Measurements from ENCODE around the gene PIR.

Gene PIR

GRCh38 chrX:15343075-15343476, 150.1 kb downstream of the PIR start:
- H3K27me3 ChIP-seq (ENCODE audit: low read depth, low read length): no peaks in the 10 kb centered on the region
- H3K4me1 ChIP-seq (ENCODE audit: low read length): no peaks in the 10 kb centered on the region
- H3K79me2 ChIP-seq (ENCODE audit: low read length): no peaks in the 10 kb centered on the region
- no peaks in the 10 kb centered on the region for H3K9me3 ChIP-seq (ENCODE audit: insufficient read depth, low read length)
- H3K4me3 ChIP-seq (ENCODE audit: low read length): no peak overlapping the region
- H3K27ac ChIP-seq (ENCODE audit: low read length): no peak overlapping the region
- H3K9ac ChIP-seq (ENCODE audit: low read length): no peak overlapping the region
- H2AFZ ChIP-seq (ENCODE audit: low read depth, low read length): no peak overlapping the region; the same call in 1 of the 2 replicates
- no peaks in the 10 kb centered on the region for H4K20me1 ChIP-seq (ENCODE audit: insufficient read depth, low read length)
- TF ChIP-seq, protein P1, sequence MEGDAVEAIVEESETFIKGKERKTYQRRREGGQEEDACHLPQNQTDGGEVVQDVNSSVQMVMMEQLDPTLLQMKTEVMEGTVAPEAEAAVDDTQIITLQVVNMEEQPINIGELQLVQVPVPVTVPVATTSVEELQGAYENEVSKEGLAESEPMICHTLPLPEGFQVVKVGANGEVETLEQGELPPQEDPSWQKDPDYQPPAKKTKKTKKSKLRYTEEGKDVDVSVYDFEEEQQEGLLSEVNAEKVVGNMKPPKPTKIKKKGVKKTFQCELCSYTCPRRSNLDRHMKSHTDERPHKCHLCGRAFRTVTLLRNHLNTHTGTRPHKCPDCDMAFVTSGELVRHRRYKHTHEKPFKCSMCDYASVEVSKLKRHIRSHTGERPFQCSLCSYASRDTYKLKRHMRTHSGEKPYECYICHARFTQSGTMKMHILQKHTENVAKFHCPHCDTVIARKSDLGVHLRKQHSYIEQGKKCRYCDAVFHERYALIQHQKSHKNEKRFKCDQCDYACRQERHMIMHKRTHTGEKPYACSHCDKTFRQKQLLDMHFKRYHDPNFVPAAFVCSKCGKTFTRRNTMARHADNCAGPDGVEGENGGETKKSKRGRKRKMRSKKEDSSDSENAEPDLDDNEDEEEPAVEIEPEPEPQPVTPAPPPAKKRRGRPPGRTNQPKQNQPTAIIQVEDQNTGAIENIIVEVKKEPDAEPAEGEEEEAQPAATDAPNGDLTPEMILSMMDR (IDR thresholded peaks at IDR 0.05; ENCODE audit: low read depth, low read length): no peak
- no peak for TF ChIP-seq EZH2phosphoT487 (IDR thresholded peaks at IDR 0.05; ENCODE audit: low read depth)
- H3K36me3 ChIP-seq (replicated peaks; ENCODE audit: low read depth, low read length): no peaks in the 10 kb centered on the region
- H3K4me2 ChIP-seq (ENCODE audit: low read length): no peak overlapping the region

DNA sequence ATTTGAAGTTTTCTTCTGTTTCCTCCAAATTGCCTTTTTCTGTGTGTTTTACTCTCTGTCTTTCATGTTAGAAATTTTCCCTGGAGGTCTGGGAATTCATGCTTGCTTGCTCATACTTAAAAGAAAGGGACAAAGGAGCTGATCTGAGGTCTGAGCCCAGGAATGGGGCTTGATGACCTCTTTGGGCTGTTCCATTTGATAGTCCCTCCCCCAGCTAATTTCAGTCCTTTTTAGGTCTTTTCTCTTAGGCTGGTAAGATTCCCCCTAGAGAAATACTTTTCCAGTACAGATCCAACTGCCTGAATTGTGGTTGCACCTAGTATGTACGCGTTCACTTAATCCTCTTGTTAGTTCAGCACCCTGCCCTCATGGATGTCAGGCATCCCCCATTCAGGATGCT, 152.3 kb downstream of the PIR start:
- H3K9me3 ChIP-seq (ENCODE audit: insufficient read depth, low read length): no peaks in the 10 kb centered on the region
- H3K4me2 ChIP-seq (ENCODE audit: low read length): no peak overlapping the region
- H3K27ac ChIP-seq (ENCODE audit: low read length): no peak overlapping the region
- H3K9ac ChIP-seq (ENCODE audit: low read length): no peak overlapping the region
- no peaks in the 10 kb centered on the region for H3K36me3 ChIP-seq (replicated peaks; ENCODE audit: low read depth, low read length)
- no peaks in the 10 kb centered on the region for H4K20me1 ChIP-seq (ENCODE audit: insufficient read depth, low read length)
- H3K4me1 ChIP-seq (ENCODE audit: low read length): peaks cover 7% of the 10 kb centered on the region
- H3K79me2 ChIP-seq (ENCODE audit: low read length): no peaks in the 10 kb centered on the region
- no peaks in the 10 kb centered on the region for H3K27me3 ChIP-seq (ENCODE audit: low read depth, low read length)
- H3K4me3 ChIP-seq (ENCODE audit: low read length): no peak overlapping the region
- no peak overlapping the region for H2AFZ ChIP-seq (ENCODE audit: low read depth, low read length)
- TF ChIP-seq, protein P1 (IDR thresholded peaks at IDR 0.05; ENCODE audit: low read depth, low read length): no peak
- no peak for TF ChIP-seq EZH2phosphoT487 (IDR thresholded peaks at IDR 0.05; ENCODE audit: low read depth)

- H3K4me1 ChIP-seq (ENCODE audit: low read length): peaks cover 15% of the 10 kb centered on the region
- H3K9ac ChIP-seq (ENCODE audit: low read length): peak overlapping the region; percentile 59
- TF ChIP-seq, protein P1 (IDR thresholded peaks at IDR 0.05; ENCODE audit: low read depth, low read length): no peak
- no peak for TF ChIP-seq EZH2phosphoT487 (IDR thresholded peaks at IDR 0.05; ENCODE audit: low read depth)
- peak overlapping the region; percentile 98 for H2AFZ ChIP-seq (ENCODE audit: low read depth, low read length)
- H3K79me2 ChIP-seq (ENCODE audit: low read length): peaks cover 28% of the 10 kb centered on the region
- no peaks in the 10 kb centered on the region for H4K20me1 ChIP-seq (ENCODE audit: insufficient read depth, low read length)
- peaks cover 16% of the 10 kb centered on the region for H3K36me3 ChIP-seq (replicated peaks; ENCODE audit: low read depth, low read length)
- H3K4me3 ChIP-seq (ENCODE audit: low read length): peak overlapping the region; percentile 88
- peak overlapping the region; percentile 83 for H3K4me2 ChIP-seq (ENCODE audit: low read length)
- H3K27me3 ChIP-seq (ENCODE audit: low read depth, low read length): no peaks in the 10 kb centered on the region
- no peaks in the 10 kb centered on the region for H3K9me3 ChIP-seq (ENCODE audit: insufficient read depth, low read length)
- H3K27ac ChIP-seq (ENCODE audit: low read length): peak overlapping the region; percentile 39
Observed at GRCh38 chrX:15336023-15336413, 157.1 kb downstream of the PIR start.

DNA sequence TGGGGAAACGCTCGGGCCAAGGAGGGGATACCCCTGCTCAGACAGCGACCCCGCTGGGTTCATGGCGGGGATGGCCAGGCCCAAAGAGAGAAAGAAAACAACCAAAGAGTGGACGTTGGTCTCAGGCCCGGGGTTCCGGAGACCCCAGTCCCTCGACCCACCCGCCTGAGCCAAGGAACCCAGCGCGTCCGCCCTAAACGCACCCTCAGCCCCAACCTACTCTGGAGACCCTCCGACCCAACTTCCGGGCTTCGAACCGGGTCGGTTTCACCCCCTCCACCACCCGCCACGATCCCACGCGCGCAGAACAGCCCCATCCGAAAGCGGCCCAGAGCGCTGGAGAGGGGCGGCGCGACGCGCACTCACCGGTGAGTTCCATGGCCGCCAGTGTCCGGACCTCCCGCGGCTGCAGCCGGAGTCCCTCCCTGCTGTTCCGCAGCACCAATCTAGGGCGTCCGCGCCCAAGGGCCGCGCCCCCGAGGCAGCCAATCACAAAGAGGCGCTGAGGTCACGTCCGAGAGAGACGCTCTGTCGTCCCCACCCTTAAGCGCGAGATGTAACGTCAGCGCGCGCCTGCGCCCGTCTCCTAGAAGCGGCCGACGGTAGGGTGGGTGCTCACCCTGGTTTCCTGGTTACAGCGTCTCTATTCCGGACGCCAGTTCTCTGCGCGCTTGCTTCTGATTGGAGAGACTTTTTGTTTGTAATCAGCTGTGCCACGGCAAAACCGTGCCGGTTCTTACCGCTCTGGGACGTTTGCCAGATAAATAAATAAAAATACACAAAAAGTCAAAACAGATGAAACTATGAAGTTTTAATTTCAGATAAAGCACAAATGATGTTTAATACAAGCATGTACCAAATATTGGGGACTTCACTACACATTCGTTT, 157.8 kb downstream of the PIR start, which contains the start of gene PIGA:
TSS of gene PIGA (minus strand) at position 389 of the 888 bp plus-strand sequence. CDS start 3,593 bp downstream, outside the sequence.
- peak within 1 kb of the TSS; percentile 39 for H3K27ac ChIP-seq (ENCODE audit: low read length)
- peak within 1 kb of the TSS; percentile 98 for H2AFZ ChIP-seq (ENCODE audit: low read depth, low read length)
- H3K4me3 ChIP-seq (ENCODE audit: low read length): peak within 1 kb of the TSS; percentile 99
- H3K9me3 ChIP-seq (ENCODE audit: insufficient read depth, low read length): no peaks in the 10 kb centered on the region
- H3K27me3 ChIP-seq (ENCODE audit: low read depth, low read length): no peaks in the 10 kb centered on the region
- peak within 1 kb of the TSS; percentile 91 for H3K9ac ChIP-seq (ENCODE audit: low read length)
- peaks cover 15% of the 10 kb centered on the region for H3K4me1 ChIP-seq (ENCODE audit: low read length)
- H3K36me3 ChIP-seq (replicated peaks; ENCODE audit: low read depth, low read length): peaks cover 17% of the 10 kb centered on the region
- peaks cover 28% of the 10 kb centered on the region for H3K79me2 ChIP-seq (ENCODE audit: low read length)
- no peaks in the 10 kb centered on the region for H4K20me1 ChIP-seq (ENCODE audit: insufficient read depth, low read length)
- TF ChIP-seq EZH2phosphoT487 (IDR thresholded peaks at IDR 0.05; ENCODE audit: low read depth): no peak
- TF ChIP-seq, protein P1 (IDR thresholded peaks at IDR 0.05; ENCODE audit: low read depth, low read length): no peak
- peak within 1 kb of the TSS; percentile 97 for H3K4me2 ChIP-seq (ENCODE audit: low read length)
